Tibial artery (tissue), 4 donors: ENCODE measurements around the gene MDN1.
"Not testable (repeated sequence)": the region's sequence is repeated elsewhere in the genome, so short reads cannot be mapped to it uniquely, and the experiment has no call there.

ENCODE experiments used
- DNase-seq, 2 donors: peaks; one replicate each; pipeline ENCODE4 v3.0.0-alpha.2; 2019
- H3K27ac ChIP-seq, 2 donors: fragments of 200-600 bp; sonication (generic) in 1 of 2; 1 replicate in 1 of 2; 2 replicates in 1 of 2; pipeline ENCODE4 v1.5.1; 2018 to 2019; ENCODE audit warnings: mild to moderate bottlenecking in 1 of 2
- H3K27me3 ChIP-seq, 2 donors: fragments of 200-600 bp; sonication (generic) in 1 of 2; one replicate each; pipeline versions ENCODE4 v1.5.1 to v1.6.0; 2016 to 2019
- H3K36me3 ChIP-seq, 3 donors: fragments of 200-600 bp; sonication (generic) in 2 of 3; one replicate each; pipeline ENCODE4 v1.5.1; 2016 to 2019; ENCODE audit warnings: mild to moderate bottlenecking in 2 of 3
- H3K4me1 ChIP-seq, 4 donors: fragments of 200-600 bp; sonication (generic) in 2 of 4; 1 replicate in 3 of 4; 2 replicates in 1 of 4; pipeline ENCODE4 v1.5.1; 2016 to 2019
- H3K4me3 ChIP-seq, 2 donors: fragments of 200-600 bp; sonication (generic) in 1 of 2; 1 replicate in 1 of 2; 2 replicates in 1 of 2; pipeline ENCODE4 v1.5.1; 2018 to 2019; ENCODE audit warnings: mild to moderate bottlenecking in 2 of 2
- H3K9me3 ChIP-seq, 3 donors: fragments of 200-600 bp; sonication (generic) in 1 of 3; one replicate each; pipeline ENCODE4 v1.5.1; 2016 to 2019
- intact Hi-C: fragments of 100-400 bp; cut with DNase I; formaldehyde crosslinking; loops from one replicate; pipeline ENCODE4 v1.15.0; 2023; ENCODE audit warnings: low total_unique reads
- TF ChIP-seq, protein P1 (sequence below), 2 experiments: fragments of 200-600 bp in 1 of 2; fragments of 450-650 bp in 1 of 2; IDR thresholded peaks; one replicate each; pipeline ENCODE4 v1.5.1; 2017 to 2019; ENCODE audit warnings: antibody characterized with exemption in 2 of 2, mild to moderate bottlenecking in 1 of 2, moderate library complexity in 1 of 2

Gene MDN1

GRCh38 chr6:89637960-89638319 is 181.7 kb downstream of the MDN1 start:
- Histone ChIP-seq H3K27me3 (no peaks in the 10 kb centered on the region), H3K9me3 (no peaks in the 10 kb centered on the region), H3K36me3 (peaks cover 0 to 36% (median 4%) of the 10 kb centered on the region in 3 donors), H3K4me3 (peak overlapping the region; percentile 59 to 62), H3K4me1 (peaks cover 0 to 25% (median 8%) of the 10 kb centered on the region in 4 donors), H3K27ac (peak overlapping the region; percentile 89 to 90)
- DNase-seq, result no peak
- intact Hi-C loops, result no loop called here
- TF ChIP-seq, protein P1, sequence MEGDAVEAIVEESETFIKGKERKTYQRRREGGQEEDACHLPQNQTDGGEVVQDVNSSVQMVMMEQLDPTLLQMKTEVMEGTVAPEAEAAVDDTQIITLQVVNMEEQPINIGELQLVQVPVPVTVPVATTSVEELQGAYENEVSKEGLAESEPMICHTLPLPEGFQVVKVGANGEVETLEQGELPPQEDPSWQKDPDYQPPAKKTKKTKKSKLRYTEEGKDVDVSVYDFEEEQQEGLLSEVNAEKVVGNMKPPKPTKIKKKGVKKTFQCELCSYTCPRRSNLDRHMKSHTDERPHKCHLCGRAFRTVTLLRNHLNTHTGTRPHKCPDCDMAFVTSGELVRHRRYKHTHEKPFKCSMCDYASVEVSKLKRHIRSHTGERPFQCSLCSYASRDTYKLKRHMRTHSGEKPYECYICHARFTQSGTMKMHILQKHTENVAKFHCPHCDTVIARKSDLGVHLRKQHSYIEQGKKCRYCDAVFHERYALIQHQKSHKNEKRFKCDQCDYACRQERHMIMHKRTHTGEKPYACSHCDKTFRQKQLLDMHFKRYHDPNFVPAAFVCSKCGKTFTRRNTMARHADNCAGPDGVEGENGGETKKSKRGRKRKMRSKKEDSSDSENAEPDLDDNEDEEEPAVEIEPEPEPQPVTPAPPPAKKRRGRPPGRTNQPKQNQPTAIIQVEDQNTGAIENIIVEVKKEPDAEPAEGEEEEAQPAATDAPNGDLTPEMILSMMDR (IDR thresholded peaks at IDR 0.05), result no peak

GRCh38 chr6:89636412-89636811 is 183.2 kb downstream of the MDN1 start:
- Histone ChIP-seq H3K4me1 (peaks cover 0 to 25% (median 8%) of the 10 kb centered on the region in 4 donors), H3K36me3 (peaks cover 0 to 23% (median 4%) of the 10 kb centered on the region in 3 donors)
- H3K27me3 ChIP-seq, intact Hi-C loops, H3K27ac ChIP-seq, H3K4me3 ChIP-seq, DNase-seq, H3K9me3 ChIP-seq: not testable (repeated sequence)

- intact Hi-C loops, result no loop called here
- H3K27me3 ChIP-seq, result no peaks in the 10 kb centered on the region
- H3K36me3 ChIP-seq, result peaks cover 23 to 65% (median 27%) of the 10 kb centered on the region in 3 donors
- TF ChIP-seq, protein P1 (IDR thresholded peaks at IDR 0.05), result no peak
- DNase-seq, result no peak
- no peak overlapping the region for H3K4me3 ChIP-seq
- no peak overlapping the region for H3K27ac ChIP-seq
- H3K4me1 ChIP-seq, result no peaks in the 10 kb centered on the region
- H3K9me3 ChIP-seq, result no peaks in the 10 kb centered on the region
Observed at GRCh38 chr6:89630488-89630887, 189.1 kb downstream of the MDN1 start.

- no peaks in the 10 kb centered on the region for H3K4me1 ChIP-seq
- no peaks in the 10 kb centered on the region for H3K9me3 ChIP-seq
- no peak overlapping the region for H3K4me3 ChIP-seq
- no peak for DNase-seq
- H3K36me3 ChIP-seq, result peaks cover 9 to 79% (median 43%) of the 10 kb centered on the region in 3 donors
- intact Hi-C loops, result no loop called here
- no peaks in the 10 kb centered on the region for H3K27me3 ChIP-seq
- TF ChIP-seq, protein P1 (IDR thresholded peaks at IDR 0.05), result no peak
- no peak overlapping the region for H3K27ac ChIP-seq
Observed at GRCh38 chr6:89623749-89624148, 195.8 kb downstream of the MDN1 start.

DNA sequence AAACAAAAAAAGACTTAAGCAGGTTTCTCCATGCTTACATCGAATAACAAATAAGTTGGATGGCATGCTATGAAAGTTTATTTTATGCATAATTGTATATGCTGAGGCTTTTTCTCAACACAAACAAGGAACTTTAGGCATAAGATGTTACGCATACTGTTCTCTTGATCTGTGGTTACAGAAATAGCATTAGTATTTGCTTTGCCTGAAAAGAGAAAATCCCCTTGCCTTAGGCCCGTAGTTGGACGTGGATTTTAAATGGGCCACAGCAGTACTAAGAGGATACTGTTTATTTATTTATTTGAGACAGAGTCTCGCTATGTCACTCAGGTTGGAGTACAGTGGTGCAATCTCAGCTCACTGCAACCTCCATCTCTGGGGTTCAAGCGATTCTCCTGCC is 200.0 kb downstream of the MDN1 start:
- Histone ChIP-seq H3K27ac (no peak overlapping the region), H3K27me3 (no peaks in the 10 kb centered on the region), H3K36me3 (peaks cover 5 to 66% (median 26%) of the 10 kb centered on the region in 3 donors), H3K4me3 (no peak overlapping the region), H3K4me1 (no peaks in the 10 kb centered on the region), H3K9me3 (no peaks in the 10 kb centered on the region)
- intact Hi-C loops, result no loop called here
- TF ChIP-seq, protein P1 (IDR thresholded peaks at IDR 0.05), result no peak
- no peak for DNase-seq

- Histone ChIP-seq H3K36me3 (peaks cover 5 to 60% (median 14%) of the 10 kb centered on the region in 3 donors), H3K27ac (no peak overlapping the region), H3K9me3 (no peaks in the 10 kb centered on the region), H3K27me3 (no peaks in the 10 kb centered on the region), H3K4me1 (no peaks in the 10 kb centered on the region), H3K4me3 (no peak overlapping the region)
- intact Hi-C loops, result no loop called here
- no peak for DNase-seq
- TF ChIP-seq, protein P1 (IDR thresholded peaks at IDR 0.05), result no peak
Observed at GRCh38 chr6:89618026-89618425, 201.6 kb downstream of the MDN1 start.
